Duodenal mucosa (tissue), 2 donors: ENCODE measurements around the gene DLG2.
"Not testable (repeated sequence)": the region's sequence is repeated elsewhere in the genome, so short reads cannot be mapped to it uniquely, and the experiment has no call there.

ENCODE experiments used
- H3K27ac ChIP-seq: one replicate; pipeline ENCODE4 v1.7.0; 2013; ENCODE audit warnings: low read depth, low read length
- H3K27me3 ChIP-seq, 2 donors: one replicate each; pipeline ENCODE4 v1.7.0; 2013; ENCODE audit warnings: low read length in 2 of 2, control low read depth in 1 of 2; ENCODE audit not compliant: insufficient read depth in 2 of 2, control insufficient read depth in 1 of 2
- H3K36me3 ChIP-seq, 2 donors: one replicate each; pipeline ENCODE4 v1.7.0; 2013; ENCODE audit warnings: low read length in 2 of 2, control low read depth in 1 of 2; ENCODE audit not compliant: insufficient read depth in 2 of 2, control insufficient read depth in 1 of 2
- H3K4me1 ChIP-seq, 2 donors: one replicate each; pipeline ENCODE4 v1.7.0; 2013; ENCODE audit warnings: low read length in 2 of 2, control low read depth in 1 of 2; ENCODE audit not compliant: insufficient read depth in 2 of 2, control insufficient read depth in 1 of 2
- H3K4me3 ChIP-seq, 2 donors: one replicate each; pipeline ENCODE4 v1.7.0; 2013; ENCODE audit warnings: low read length in 2 of 2, low read depth in 1 of 2
- H3K9ac ChIP-seq, 2 donors: one replicate each; pipeline ENCODE4 v1.7.0; 2013; ENCODE audit warnings: low read length in 2 of 2, low read depth in 1 of 2
- H3K9me3 ChIP-seq, 2 donors: one replicate each; pipeline ENCODE4 v1.7.0; 2013; ENCODE audit warnings: low read length in 2 of 2, control low read depth in 1 of 2; ENCODE audit not compliant: control insufficient read depth in 1 of 2

The DLG2 gene

GRCh38 chr11:84865791-84866535 is 761.2 kb downstream of the DLG2 start:
- Histone ChIP-seq H3K4me1 (no peaks in the 10 kb centered on the region), H3K27ac (no peak overlapping the region), H3K27me3 (no peaks in the 10 kb centered on the region), H3K9me3 (no peaks in the 10 kb centered on the region), H3K36me3 (no peaks in the 10 kb centered on the region), H3K4me3 (no peak overlapping the region), H3K9ac (no peak overlapping the region)

- Histone ChIP-seq H3K27ac (no peak overlapping the region), H3K4me3 (no peak overlapping the region), H3K9ac (no peak overlapping the region), H3K27me3 (no peaks in the 10 kb centered on the region), H3K9me3 (no peaks in the 10 kb centered on the region), H3K4me1 (no peaks in the 10 kb centered on the region), H3K36me3 (no peaks in the 10 kb centered on the region)
These were observed 761.9 kb downstream of the DLG2 start for GRCh38 chr11:84865257-84865656.

- H3K4me3 ChIP-seq, result no peak overlapping the region
- no peak overlapping the region for H3K27ac ChIP-seq
- H3K4me1 ChIP-seq, result no peaks in the 10 kb centered on the region
- no peak overlapping the region for H3K9ac ChIP-seq
- H3K27me3 ChIP-seq, result no peaks in the 10 kb centered on the region
- no peaks in the 10 kb centered on the region for H3K9me3 ChIP-seq
- H3K36me3 ChIP-seq, result no peaks in the 10 kb centered on the region
These were observed 769.4 kb downstream of the DLG2 start for GRCh38 chr11:84857746-84858145.

GRCh38 chr11:84855508-84856245 is 771.5 kb downstream of the DLG2 start:
- Histone ChIP-seq H3K9ac (no peak overlapping the region), H3K4me1 (no peaks in the 10 kb centered on the region), H3K27ac (no peak overlapping the region), H3K9me3 (no peaks in the 10 kb centered on the region), H3K4me3 (no peak overlapping the region), H3K36me3 (no peaks in the 10 kb centered on the region), H3K27me3 (no peaks in the 10 kb centered on the region)

- H3K4me1 ChIP-seq, result no peaks in the 10 kb centered on the region
- no peak overlapping the region for H3K4me3 ChIP-seq
- no peak overlapping the region for H3K9ac ChIP-seq
- no peaks in the 10 kb centered on the region for H3K27me3 ChIP-seq
- no peaks in the 10 kb centered on the region for H3K36me3 ChIP-seq
- H3K9me3 ChIP-seq, result no peaks in the 10 kb centered on the region
- H3K27ac ChIP-seq, result no peak overlapping the region
These were observed 772.7 kb downstream of the DLG2 start for GRCh38 chr11:84854498-84854880.

GRCh38 chr11:84853841-84854497 is 773.2 kb downstream of the DLG2 start:
- H3K9me3 ChIP-seq, result no peaks in the 10 kb centered on the region
- no peak overlapping the region for H3K4me3 ChIP-seq
- H3K36me3 ChIP-seq, result no peaks in the 10 kb centered on the region
- no peak overlapping the region for H3K9ac ChIP-seq
- H3K4me1 ChIP-seq, result no peaks in the 10 kb centered on the region
- H3K27me3 ChIP-seq, result no peaks in the 10 kb centered on the region
- no peak overlapping the region for H3K27ac ChIP-seq

GRCh38 chr11:84847842-84848241 is 779.3 kb downstream of the DLG2 start:
- H3K9me3 ChIP-seq, result no peaks in the 10 kb centered on the region
- no peak overlapping the region for H3K4me3 ChIP-seq
- no peaks in the 10 kb centered on the region for H3K36me3 ChIP-seq
- H3K27ac ChIP-seq, result no peak overlapping the region
- H3K4me1 ChIP-seq, result no peaks in the 10 kb centered on the region
- H3K9ac ChIP-seq, result no peak overlapping the region
- H3K27me3 ChIP-seq, result no peaks in the 10 kb centered on the region

- H3K36me3 ChIP-seq, H3K4me1 ChIP-seq, H3K9me3 ChIP-seq, H3K4me3 ChIP-seq, H3K9ac ChIP-seq, H3K27ac ChIP-seq, H3K27me3 ChIP-seq: not testable (repeated sequence)
These were observed 786.9 kb downstream of the DLG2 start for GRCh38 chr11:84840201-84840600.

GRCh38 chr11:84837402-84838069 is 789.6 kb downstream of the DLG2 start:
- no peaks in the 10 kb centered on the region for H3K4me1 ChIP-seq
- no peak overlapping the region for H3K4me3 ChIP-seq
- H3K36me3 ChIP-seq, result no peaks in the 10 kb centered on the region
- no peak overlapping the region for H3K27ac ChIP-seq
- H3K9me3 ChIP-seq, result no peaks in the 10 kb centered on the region
- no peaks in the 10 kb centered on the region for H3K27me3 ChIP-seq
- no peak overlapping the region for H3K9ac ChIP-seq

- no peak overlapping the region for H3K4me3 ChIP-seq
- H3K4me1 ChIP-seq, result no peaks in the 10 kb centered on the region
- no peak overlapping the region for H3K9ac ChIP-seq
- H3K9me3 ChIP-seq, result no peaks in the 10 kb centered on the region
- no peak overlapping the region for H3K27ac ChIP-seq
- no peaks in the 10 kb centered on the region for H3K27me3 ChIP-seq
- no peaks in the 10 kb centered on the region for H3K36me3 ChIP-seq
These were observed 790.8 kb downstream of the DLG2 start for GRCh38 chr11:84836371-84836770.
